GM23248 (cell line): ENCODE results near the gene FECH.

Source experiments
- EZH2 ChIP-seq: fragments of 200-600 bp; sonication (generic); IDR thresholded peaks from 2 replicates; pipeline ENCODE4 v1.6.1; 2018; ENCODE audit warnings: antibody characterized with exemption, mild to moderate bottlenecking; ENCODE audit not compliant: insufficient read depth, poor library complexity, severe bottlenecking
- EZH2phosphoT487 ChIP-seq: fragments of 200-600 bp; sonication (generic); IDR thresholded peaks from 2 replicates; pipeline ENCODE4 v1.6.1; 2018; ENCODE audit warnings: antibody characterized with exemption, moderate library complexity, mild to moderate bottlenecking, low read depth; ENCODE audit not compliant: insufficient read depth

- TF ChIP-seq EZH2, result no peak
- no peak for TF ChIP-seq EZH2phosphoT487
Measured at GRCh38 chr18:57595347-57595746, 8.8 kb upstream of the FECH start.
